ENCODE results near the gene MAJIN. TPM values are rescaled to one million over a fixed set of nuclear protein-coding genes. Genes with fewer than 3 reads are reported as not detected.

The MAJIN gene
- total RNA-seq, 2 experiments from 2014 or later, result not detected

DNA sequence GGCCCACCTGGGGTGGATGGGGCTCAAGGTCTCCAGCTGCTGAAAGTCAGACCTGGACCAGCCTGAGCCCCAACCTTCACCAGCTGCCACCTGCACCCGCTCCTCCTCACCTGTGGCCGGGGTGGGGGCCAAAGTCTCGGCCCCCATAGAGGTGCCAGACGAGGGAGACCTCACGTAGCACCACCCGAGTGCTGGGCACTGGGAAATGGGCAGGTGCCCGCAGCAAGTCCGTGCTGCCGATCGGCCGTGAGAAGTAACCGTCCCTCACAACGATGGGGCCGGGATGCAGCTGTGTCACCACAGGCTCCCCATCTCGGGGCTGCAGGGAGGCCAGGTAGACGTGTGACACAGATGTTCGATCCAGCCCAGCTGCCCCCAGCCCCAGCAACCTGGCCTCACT, 71.1 kb downstream of the MAJIN start:
- CTCF ChIA-PET, result interaction anchor here (1.2 to 17.1 kb wide), 2 partner anchors 14 to 48 kb away, joined by 3 to 475 read pairs; partner anchors contain the start of gene CDC42BPG
- POLR2A ChIA-PET, result interaction anchor here (0.8 to 1.4 kb wide), 3 partner anchors 36 to 98 kb away, joined by 3 to 6 read pairs (median 4); partner anchors contain the start of gene MAP4K2

GRCh38 chr11:64900263-64900678, 71.6 kb downstream of the MAJIN start:
- POLR2A ChIA-PET, result interaction anchor here (0.7 to 1.4 kb wide), 4 partner anchors 35 to 310 kb away, joined by 3 to 6 read pairs (median 4); partner anchors contain the start of gene MAP4K2
- CTCF ChIA-PET, result interaction anchor here (0.7 to 17.1 kb wide), 6 partner anchors 12 to 157 kb away, joined by 3 to 475 read pairs (median 4); partner anchors contain the start of gene CDC42BPG

- POLR2A ChIA-PET, result interaction anchor here (0.5 kb wide), 1 partner anchor 9 kb away, joined by 9 read pairs; no protein-coding TSS in a partner anchor
- CTCF ChIA-PET, result interaction anchor here (1.4 to 17.1 kb wide), 2 partner anchors 10 to 46 kb away, joined by 5 to 475 read pairs; partner anchors contain the start of gene CDC42BPG
Measured at GRCh38 chr11:64898541-64898940, 73.4 kb downstream of the MAJIN start.

GRCh38 chr11:64898076-64898445, 73.8 kb downstream of the MAJIN start:
- ChIA-PET CTCF (interaction anchor here (1.4 to 17.1 kb wide), 2 partner anchors 10 to 46 kb away, joined by 5 to 475 read pairs; partner anchors contain the start of gene CDC42BPG), POLR2A (interaction anchor here (0.5 kb wide), 1 partner anchor 9 kb away, joined by 9 read pairs; no protein-coding TSS in a partner anchor)

DNA sequence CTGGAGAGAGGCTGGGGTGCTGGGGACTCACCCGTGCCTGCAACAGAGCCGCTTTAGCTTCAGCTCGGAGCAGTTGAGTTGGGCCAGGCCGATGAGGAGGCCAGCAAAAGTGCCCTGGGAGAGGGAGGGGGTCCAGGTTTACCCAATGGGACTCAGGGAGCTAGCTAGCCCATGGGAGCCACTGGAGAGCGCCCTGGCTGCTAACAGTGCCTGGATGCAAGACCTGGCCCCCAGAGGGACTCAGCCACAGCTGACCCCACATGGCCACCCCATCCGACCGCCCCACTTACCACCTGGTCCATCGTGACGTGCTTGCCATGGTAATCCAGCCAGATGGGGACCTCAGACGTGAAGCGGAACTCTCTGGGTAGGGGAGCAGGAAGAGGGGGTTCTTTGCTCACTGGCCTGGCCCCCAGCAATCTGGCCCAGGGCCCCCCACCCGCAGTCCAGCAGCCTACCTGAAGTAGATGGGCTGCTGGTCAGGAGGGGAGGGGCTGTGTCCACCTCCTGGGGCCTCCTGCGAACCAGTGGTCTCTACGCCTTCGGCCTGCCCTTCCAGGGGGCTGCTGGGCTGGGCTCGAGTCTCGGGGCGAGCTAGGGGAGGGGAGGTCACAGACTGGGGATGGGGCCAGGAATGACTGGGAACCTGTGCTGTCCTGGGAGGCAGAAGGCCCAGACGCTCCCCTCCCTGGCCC, 74.4 kb downstream of the MAJIN start:
- ChIA-PET POLR2A (no interaction called here), CTCF (interaction anchor here (1.4 to 17.1 kb wide), 2 partner anchors 9 to 45 kb away, joined by 5 to 475 read pairs; partner anchors contain the start of gene CDC42BPG)

DNA sequence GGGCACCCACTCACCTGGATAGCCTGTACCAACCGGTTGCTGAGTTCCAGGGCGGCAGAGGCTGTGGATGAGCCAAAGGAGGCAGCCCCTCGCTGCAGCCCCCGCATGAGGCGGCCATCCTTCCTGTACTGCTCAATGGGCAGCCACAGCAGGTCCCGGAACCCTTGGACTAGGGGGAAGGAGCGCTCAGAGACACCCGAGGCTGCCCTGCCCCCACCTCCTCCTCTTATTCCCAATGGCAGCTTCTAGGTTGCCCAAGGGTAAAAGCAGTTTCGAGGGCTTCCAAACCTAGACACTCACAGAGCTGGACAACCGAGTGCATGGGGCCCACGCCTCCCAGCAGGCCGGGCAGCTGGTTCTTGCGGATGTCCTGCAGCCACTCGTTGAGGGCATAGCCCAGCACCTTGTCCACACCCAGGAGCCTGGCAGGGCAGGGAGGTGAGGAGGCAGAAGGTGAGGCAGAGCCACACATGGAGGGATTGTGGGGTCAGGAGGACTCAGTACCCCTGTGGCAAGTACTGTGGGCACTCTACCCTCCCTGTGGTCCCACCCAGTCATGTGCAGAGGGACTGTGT, 75.4 kb downstream of the MAJIN start:
- CTCF ChIA-PET, result interaction anchor here (0.6 to 17.1 kb wide), 2 partner anchors 18 to 44 kb away, joined by 3 to 475 read pairs; partner anchors contain the start of genes CDC42BPG and EHD1
- POLR2A ChIA-PET, result no interaction called here

- POLR2A ChIA-PET, result no interaction called here
- CTCF ChIA-PET, result interaction anchor here (0.8 to 17.1 kb wide), 8 partner anchors 16 to 85 kb away, joined by 3 to 475 read pairs (median 4); partner anchors contain the start of gene CDC42BPG
Measured at GRCh38 chr11:64894812-64895452, 77.0 kb downstream of the MAJIN start.

- POLR2A ChIA-PET, result interaction anchor here (1.1 kb wide), 1 partner anchor 43 kb away, joined by 3 read pairs; no protein-coding TSS in a partner anchor
Measured at GRCh38 chr11:64894070-64894811, 77.7 kb downstream of the MAJIN start.

DNA sequence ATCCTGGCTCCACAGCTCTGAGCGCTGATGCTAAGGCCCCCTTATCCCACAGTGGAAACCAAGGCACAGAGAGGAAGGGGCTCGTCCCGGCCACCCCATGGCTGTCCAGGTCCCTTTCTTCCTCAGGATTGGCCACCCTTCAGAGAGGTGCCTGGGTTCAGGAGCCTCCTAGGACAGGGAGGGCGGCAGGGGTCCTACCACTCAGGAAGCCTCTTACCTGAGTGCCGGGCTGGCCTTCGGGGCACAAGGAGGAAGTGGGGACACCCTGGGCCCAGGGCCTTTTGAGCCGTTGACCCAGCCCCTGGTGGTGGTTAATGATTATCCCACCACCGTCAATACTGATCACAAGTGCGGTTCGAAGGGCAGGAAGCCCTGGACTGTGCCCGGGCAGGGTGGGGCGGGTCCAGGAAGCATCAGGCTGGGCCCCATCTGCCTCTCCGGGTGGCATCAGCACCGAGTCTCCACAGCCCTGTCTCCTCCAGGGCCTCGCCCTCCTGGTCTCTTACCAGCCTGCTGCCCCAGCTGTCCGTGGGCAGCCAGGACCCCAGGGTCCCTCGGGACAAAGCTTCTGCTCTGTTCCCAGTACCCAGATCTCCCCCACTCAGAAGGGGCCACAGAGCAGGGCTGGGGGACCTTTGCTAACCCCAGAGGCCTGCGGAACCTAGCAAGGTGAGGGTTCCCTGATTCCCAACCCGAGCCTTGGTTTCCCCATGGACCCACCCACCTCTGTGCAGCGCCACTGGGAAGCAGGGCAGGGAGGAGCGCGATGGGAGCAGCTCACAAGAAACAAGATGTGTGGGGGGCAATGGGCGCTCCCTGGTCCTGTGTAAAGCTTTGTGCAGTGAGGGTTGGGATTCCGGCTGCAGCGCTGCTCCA, 78.5 kb downstream of the MAJIN start:
- CTCF ChIA-PET, result interaction anchor here (0.5 to 17.1 kb wide), 16 partner anchors 9 to 841 kb away, joined by 3 to 475 read pairs (median 3); partner anchors contain the start of genes ARL2 and CDC42BPG
- POLR2A ChIA-PET, result interaction anchor here (1.1 kb wide), 1 partner anchor 42 kb away, joined by 3 read pairs; no protein-coding TSS in a partner anchor

More at GRCh38 chr11:64894070-64894811, 77.7 kb downstream of the MAJIN start:
- CTCF ChIA-PET, result interaction anchor here (0.5 to 17.1 kb wide), 19 partner anchors 10 to 840 kb away, joined by 3 to 475 read pairs (median 3); partner anchors contain the start of genes ARL2 and CDC42BPG

DNA sequence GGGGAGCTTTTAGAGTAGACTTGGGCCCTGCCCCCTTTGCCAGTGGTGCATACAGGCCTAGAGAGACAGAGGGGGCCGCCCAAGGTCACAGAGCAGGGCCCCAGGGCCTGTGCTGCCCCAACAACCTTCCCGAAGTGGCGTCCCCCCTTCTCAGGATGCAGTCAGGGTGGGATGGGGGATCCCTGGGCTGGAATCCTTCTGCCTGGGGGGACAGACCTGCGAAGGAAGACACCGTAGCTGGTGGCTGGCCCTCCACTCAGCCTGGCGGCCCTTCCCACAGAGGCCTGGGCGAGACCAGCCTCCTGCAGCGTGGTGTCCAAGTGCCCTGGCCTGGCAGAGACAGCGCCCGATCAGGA, 79.1 kb downstream of the MAJIN start:
- ChIA-PET POLR2A (interaction anchor here (1.0 kb wide), 1 partner anchor 14 kb away, joined by 3 read pairs; no protein-coding TSS in a partner anchor), CTCF (interaction anchor here (2.1 to 17.1 kb wide), 2 partner anchors 40 to 122 kb away, joined by 6 to 475 read pairs; partner anchors contain the start of genes ARL2 and CDC42BPG)

- POLR2A ChIA-PET, result interaction anchor here (1.0 kb wide), 1 partner anchor 13 kb away, joined by 3 read pairs; no protein-coding TSS in a partner anchor
- CTCF ChIA-PET, result interaction anchor here (0.6 to 17.1 kb wide), 4 partner anchors 40 to 710 kb away, joined by 3 to 475 read pairs (median 4); partner anchors contain the start of genes ARL2 and CDC42BPG
Measured at GRCh38 chr11:64892411-64892831, 79.5 kb downstream of the MAJIN start.

GRCh38 chr11:64891880-64892279, 80.0 kb downstream of the MAJIN start:
- ChIA-PET CTCF (interaction anchor here (0.6 to 17.1 kb wide), 4 partner anchors 23 to 711 kb away, joined by 3 to 475 read pairs (median 3); partner anchors contain the start of gene CDC42BPG), POLR2A (interaction anchor here (1.0 kb wide), 1 partner anchor 13 kb away, joined by 3 read pairs; no protein-coding TSS in a partner anchor)

- POLR2A ChIA-PET, result interaction anchor here (0.7 kb wide), 1 partner anchor 19 kb away, joined by 8 read pairs; no protein-coding TSS in a partner anchor
- CTCF ChIA-PET, result interaction anchor here (1.3 to 17.1 kb wide), 3 partner anchors 22 to 39 kb away, joined by 3 to 475 read pairs (median 3); partner anchors contain the start of gene CDC42BPG
Measured at GRCh38 chr11:64891215-64891848, 80.6 kb downstream of the MAJIN start.

DNA sequence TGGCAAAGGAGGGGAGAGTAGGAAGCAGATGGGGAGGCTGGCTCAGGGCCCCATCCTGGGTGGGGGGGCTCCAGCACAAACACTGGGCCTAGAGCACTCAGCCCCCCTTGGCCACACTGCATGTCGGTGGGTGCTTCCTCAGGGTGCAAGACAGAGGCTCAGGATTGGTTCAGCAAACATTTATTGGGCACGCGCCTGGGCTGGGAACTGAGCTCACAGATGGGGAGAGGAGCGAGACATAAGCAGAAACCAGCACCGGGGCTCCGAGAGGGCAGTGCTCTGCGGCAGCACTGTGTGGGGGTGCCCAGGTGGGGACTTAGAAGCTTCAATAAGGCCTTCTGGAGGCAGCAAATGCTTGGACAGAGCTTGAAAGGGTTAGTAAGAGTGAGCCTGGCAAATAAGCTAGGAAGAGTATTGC, 81.4 kb downstream of the MAJIN start:
- POLR2A ChIA-PET, result interaction anchor here (0.6 to 0.7 kb wide), 2 partner anchors 18 to 25 kb away, joined by 4 to 8 read pairs; no protein-coding TSS in a partner anchor
- CTCF ChIA-PET, result interaction anchor here (0.9 to 17.1 kb wide), 4 partner anchors 13 to 38 kb away, joined by 3 to 475 read pairs (median 4); partner anchors contain the start of gene CDC42BPG

DNA sequence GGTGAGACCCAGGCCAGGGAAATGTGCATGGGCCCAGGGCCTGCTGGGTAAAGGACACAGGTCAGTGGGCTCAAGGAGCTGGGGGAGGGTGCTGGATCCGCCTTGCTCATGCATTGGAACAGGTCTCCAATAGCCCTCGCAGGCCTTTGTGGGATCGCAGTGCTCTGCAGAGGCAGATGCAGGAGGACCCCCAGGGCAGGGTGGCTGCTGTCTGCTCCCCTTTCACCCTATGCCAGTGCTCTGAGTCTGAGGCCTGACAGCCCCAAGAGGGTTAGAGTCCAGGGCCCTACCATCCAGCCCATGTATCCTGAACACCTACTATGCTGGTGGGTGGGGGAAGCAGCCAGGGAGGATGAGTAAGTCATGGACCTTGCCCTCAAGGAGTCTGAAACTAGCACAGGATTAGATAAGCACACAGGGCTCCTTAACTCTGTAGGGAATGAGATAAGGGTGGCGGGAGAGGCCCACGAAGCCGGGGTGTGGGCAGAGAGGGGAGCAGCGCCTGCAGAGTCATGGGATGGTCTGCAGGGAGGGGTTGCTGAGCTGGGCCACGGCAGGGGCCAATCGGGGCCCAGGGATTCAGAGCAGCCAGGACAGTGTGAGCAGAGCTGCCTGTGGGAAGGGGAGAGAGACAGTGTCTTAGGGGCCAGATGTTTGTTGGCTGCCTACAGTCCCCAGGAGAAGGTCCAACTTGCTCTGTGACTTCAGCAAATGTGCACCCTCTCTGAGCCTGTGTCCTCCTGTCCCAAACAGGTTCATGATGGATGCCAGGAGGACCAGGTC, 83.0 kb downstream of the MAJIN start:
- CTCF ChIA-PET, result interaction anchor here (0.6 to 17.1 kb wide), 12 partner anchors 9 to 1619 kb away, joined by 3 to 475 read pairs (median 5); partner anchors contain the start of genes CDC42BPG and EHD1
- POLR2A ChIA-PET, result interaction anchor here (0.7 kb wide), 1 partner anchor 9 kb away, joined by 9 read pairs; no protein-coding TSS in a partner anchor

Measured in activated CD8-positive, alpha-beta memory T cell treated with anti-CD3 and anti-CD28 coated beads for 36 hours (primary cell).